ENCODE data around the gene MVK.

GRCh38 chr12:109535863-109536250 lies 37.7 kb upstream of the MVK start:
- TF ChIP-seq CTCF (IDR thresholded peaks at IDR 0.05; ENCODE audit: poor library complexity) = no peak
- TF ChIP-seq EZH2phosphoT487 (IDR thresholded peaks at IDR 0.05; ENCODE audit: low read depth, severe bottlenecking, unreplicated experiment) = no peak
- no peak for TF ChIP-seq EZH2 (IDR thresholded peaks at IDR 0.05; ENCODE audit: borderline replicate concordance)
